ENCODE results near the gene BCAR3.

BCAR3 gene

GRCh38 chr1:93681101-93681988, at the start of gene BCAR3:
TSS of gene BCAR3 (minus strand) at chr1:93681837. CDS start at chr1:93674930, 6,907 bp downstream.
- no peaks in the 10 kb centered on the region for H3K9me3 Mint-ChIP-seq
- H3K4me3 Mint-ChIP-seq: peak within 1 kb of the TSS; percentile 69
- ATAC-seq (peak; percentile 73), DNase-seq (ENCODE audit: low spot score in 2 of 2) (peak in 1 of 2 donors; percentile 17)
- H3K27ac Mint-ChIP-seq: no peak within 1 kb of the TSS
- H3K36me3 Mint-ChIP-seq: no peaks in the 10 kb centered on the region
- H3K4me1 Mint-ChIP-seq: peaks cover 12% of the 10 kb centered on the region

GRCh38 chr1:93730621-93731020, 49.0 kb upstream of the BCAR3 start:
- Mint-ChIP-seq H3K27ac (no peak overlapping the region), H3K4me1 (no peaks in the 10 kb centered on the region), H3K36me3 (no peaks in the 10 kb centered on the region), H3K9me3 (no peaks in the 10 kb centered on the region), H3K4me3 (no peak overlapping the region)
- no peak for DNase-seq (ENCODE audit: low spot score in 2 of 2)
- no peak for ATAC-seq

- H3K4me1 Mint-ChIP-seq: no peaks in the 10 kb centered on the region
- DNase-seq (ENCODE audit: low spot score in 2 of 2): no peak
- H3K36me3 Mint-ChIP-seq: no peaks in the 10 kb centered on the region
- no peak overlapping the region for H3K27ac Mint-ChIP-seq
- no peak overlapping the region for H3K4me3 Mint-ChIP-seq
- ATAC-seq: no peak
- H3K9me3 Mint-ChIP-seq: no peaks in the 10 kb centered on the region
These were observed 48.3 kb upstream of the BCAR3 start for GRCh38 chr1:93729906-93730305.

- Mint-ChIP-seq H3K27ac (no peak overlapping the region), H3K36me3 (no peaks in the 10 kb centered on the region), H3K4me3 (no peak overlapping the region), H3K4me1 (no peaks in the 10 kb centered on the region), H3K9me3 (no peaks in the 10 kb centered on the region)
- DNase-seq (ENCODE audit: low spot score in 2 of 2) (no peak), ATAC-seq (no peak)
These were observed 47.9 kb upstream of the BCAR3 start for GRCh38 chr1:93729502-93729901.

- no peaks in the 10 kb centered on the region for H3K9me3 Mint-ChIP-seq
- no peak overlapping the region for H3K4me3 Mint-ChIP-seq
- no peak for ATAC-seq
- H3K27ac Mint-ChIP-seq: no peak overlapping the region
- no peaks in the 10 kb centered on the region for H3K36me3 Mint-ChIP-seq
- H3K4me1 Mint-ChIP-seq: no peaks in the 10 kb centered on the region
- DNase-seq (ENCODE audit: low spot score in 2 of 2): no peak
These were observed 47.0 kb upstream of the BCAR3 start for GRCh38 chr1:93728480-93729131.

- Mint-ChIP-seq H3K4me3 (no peak overlapping the region), H3K36me3 (no peaks in the 10 kb centered on the region), H3K9me3 (no peaks in the 10 kb centered on the region), H3K4me1 (no peaks in the 10 kb centered on the region), H3K27ac (no peak overlapping the region)
- ATAC-seq (no peak), DNase-seq (ENCODE audit: low spot score in 2 of 2) (no peak)
These were observed 42.2 kb upstream of the BCAR3 start for GRCh38 chr1:93723733-93724270.

GRCh38 chr1:93723110-93723509, 41.5 kb upstream of the BCAR3 start:
- Mint-ChIP-seq H3K27ac (no peak overlapping the region), H3K9me3 (no peaks in the 10 kb centered on the region), H3K4me1 (no peaks in the 10 kb centered on the region), H3K36me3 (no peaks in the 10 kb centered on the region), H3K4me3 (no peak overlapping the region)
- no peak for ATAC-seq
- DNase-seq (ENCODE audit: low spot score in 2 of 2): no peak

- ATAC-seq (no peak), DNase-seq (ENCODE audit: low spot score in 2 of 2) (no peak)
- Mint-ChIP-seq H3K27ac (no peak overlapping the region), H3K4me3 (no peak overlapping the region), H3K36me3 (no peaks in the 10 kb centered on the region), H3K4me1 (peaks cover under 1% of the 10 kb centered on the region), H3K9me3 (no peaks in the 10 kb centered on the region)
These were observed 40.7 kb upstream of the BCAR3 start for GRCh38 chr1:93722081-93723031.

- no peak overlapping the region for H3K27ac Mint-ChIP-seq
- peaks cover 8% of the 10 kb centered on the region for H3K4me1 Mint-ChIP-seq
- H3K36me3 Mint-ChIP-seq: no peaks in the 10 kb centered on the region
- peaks cover 4% of the 10 kb centered on the region for H3K9me3 Mint-ChIP-seq
- no peak for ATAC-seq
- no peak for DNase-seq (ENCODE audit: low spot score in 2 of 2)
- no peak overlapping the region for H3K4me3 Mint-ChIP-seq
These were observed 39.5 kb upstream of the BCAR3 start for GRCh38 chr1:93720956-93721626.

GRCh38 chr1:93717640-93718039, 36.0 kb upstream of the BCAR3 start:
- H3K27ac Mint-ChIP-seq: no peak overlapping the region
- ATAC-seq (no peak), DNase-seq (ENCODE audit: low spot score in 2 of 2) (no peak)
- peaks cover 24% of the 10 kb centered on the region for H3K4me1 Mint-ChIP-seq
- no peak overlapping the region for H3K4me3 Mint-ChIP-seq
- H3K9me3 Mint-ChIP-seq: peaks cover 4% of the 10 kb centered on the region
- H3K36me3 Mint-ChIP-seq: no peaks in the 10 kb centered on the region

GRCh38 chr1:93716941-93717368, 35.3 kb upstream of the BCAR3 start:
- H3K36me3 Mint-ChIP-seq: no peaks in the 10 kb centered on the region
- H3K4me1 Mint-ChIP-seq: peaks cover 30% of the 10 kb centered on the region
- peaks cover 4% of the 10 kb centered on the region for H3K9me3 Mint-ChIP-seq
- H3K4me3 Mint-ChIP-seq: no peak overlapping the region
- ATAC-seq (peak; percentile 83), DNase-seq (ENCODE audit: low spot score in 2 of 2) (no peak)
- no peak overlapping the region for H3K27ac Mint-ChIP-seq

GRCh38 chr1:93716163-93716562, 34.5 kb upstream of the BCAR3 start:
- peaks cover 4% of the 10 kb centered on the region for H3K9me3 Mint-ChIP-seq
- no peak for DNase-seq (ENCODE audit: low spot score in 2 of 2)
- no peak overlapping the region for H3K4me3 Mint-ChIP-seq
- H3K27ac Mint-ChIP-seq: no peak overlapping the region
- H3K4me1 Mint-ChIP-seq: peaks cover 31% of the 10 kb centered on the region
- no peaks in the 10 kb centered on the region for H3K36me3 Mint-ChIP-seq
- ATAC-seq: no peak

- Mint-ChIP-seq H3K9me3 (peaks cover 4% of the 10 kb centered on the region), H3K27ac (no peak overlapping the region), H3K4me3 (no peak overlapping the region), H3K4me1 (peaks cover 31% of the 10 kb centered on the region), H3K36me3 (no peaks in the 10 kb centered on the region)
- no peak for DNase-seq (ENCODE audit: low spot score in 2 of 2)
- peak; percentile 82 for ATAC-seq
These were observed 34.0 kb upstream of the BCAR3 start for GRCh38 chr1:93715529-93716126.

GRCh38 chr1:93714356-93714755, 32.7 kb upstream of the BCAR3 start:
- peaks cover 33% of the 10 kb centered on the region for H3K4me1 Mint-ChIP-seq
- no peak overlapping the region for H3K4me3 Mint-ChIP-seq

More at GRCh38 chr1:93714356-93714755, 32.7 kb upstream of the BCAR3 start:
- H3K9me3 Mint-ChIP-seq: peaks cover 4% of the 10 kb centered on the region
- no peaks in the 10 kb centered on the region for H3K36me3 Mint-ChIP-seq
- DNase-seq (ENCODE audit: low spot score in 2 of 2) (no peak), ATAC-seq (no peak)
- no peak overlapping the region for H3K27ac Mint-ChIP-seq

All from stimulated activated effector memory CD8-positive, alpha-beta T cell treated with anti-CD3 and anti-CD28 coated beads, Interleukin-12 subunit alpha, Interleukin-12 subunit beta, amount 100 ng/mL, for 72 hours (primary cell).